IMR-90 (cell line): ENCODE results near the gene MLLT1.

Experiments used
- CEBPB ChIP-seq: IDR thresholded peaks from 2 replicates; pipeline ENCODE4 v1.6.1; 2012; ENCODE audit warnings: low read depth, low read length, improper control_type of control experiment
- FOS ChIP-seq: fragments of 150-350 bp; IDR thresholded peaks from 2 replicates; pipeline ENCODE4 v1.6.1; 2016; ENCODE audit warnings: low read depth, low read length
- MAFK ChIP-seq: IDR thresholded peaks from 2 replicates; pipeline ENCODE4 v1.6.1; 2012; ENCODE audit warnings: low read depth, low read length, improper control_type of control experiment
- NFE2L2 ChIP-seq: fragments of 150-350 bp; IDR thresholded peaks from 2 replicates; pipeline ENCODE4 v1.6.1; 2016; ENCODE audit warnings: low read depth, mild to moderate bottlenecking, low read length
- POLR2A ChIP-seq: IDR thresholded peaks from 2 replicates; pipeline ENCODE4 v1.6.1; 2012; ENCODE audit warnings: mild to moderate bottlenecking, low read depth, low read length
- RAD21 ChIP-seq: IDR thresholded peaks from 2 replicates; pipeline ENCODE4 v1.6.1; 2012; ENCODE audit warnings: low read length, improper control_type of control experiment
- RFX5 ChIP-seq: IDR thresholded peaks from 2 replicates; pipeline ENCODE4 v1.8.0; 2012; ENCODE audit warnings: low read depth, mild to moderate bottlenecking, low read length, moderate library complexity
- SMC3 ChIP-seq: fragments of 150-350 bp; IDR thresholded peaks from 2 replicates; pipeline ENCODE4 v1.6.1; 2016; ENCODE audit warnings: low read depth, mild to moderate bottlenecking, antibody characterized with exemption, low read length, moderate library complexity
- TF ChIP-seq, protein P1 (sequence below): conservative IDR thresholded peaks from 2 replicates; pipeline ENCODE4 v1.5.1; 2012; ENCODE audit warnings: mild to moderate bottlenecking, low read depth, low read length, improper control_type of control experiment
- TF ChIP-seq, protein P2 (sequence below): fragments of 150-350 bp; IDR thresholded peaks from 2 replicates; pipeline ENCODE4 v1.6.1; 2017; ENCODE audit warnings: mild to moderate bottlenecking, antibody characterized with exemption, low read length, low read depth

DNA sequence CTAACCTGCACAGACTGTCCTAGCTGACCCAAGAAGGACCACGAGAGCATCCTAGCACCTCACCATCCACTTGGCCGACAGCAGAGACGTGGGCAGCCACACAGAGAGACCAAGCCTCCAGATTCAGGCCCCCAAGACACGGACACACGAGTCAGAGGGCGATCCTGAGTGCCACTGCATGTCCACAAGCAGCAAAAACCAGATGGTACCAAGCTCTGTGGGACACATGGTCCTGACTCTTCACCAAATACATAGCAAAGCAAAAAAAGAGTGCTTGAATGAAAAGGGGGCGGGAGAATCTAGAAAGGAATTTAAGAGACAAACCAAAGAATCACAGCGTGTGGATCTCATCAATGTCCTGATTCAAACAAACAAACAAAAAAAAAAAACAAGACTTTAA is 45.2 kb downstream of the MLLT1 start:
- TF ChIP-seq RAD21 (no peak), FOS (no peak), NFE2L2 (no peak), SMC3 (no peak), CEBPB (no peak), POLR2A (no peak), MAFK (no peak), RFX5 (no peak)
- TF ChIP-seq, protein P1, sequence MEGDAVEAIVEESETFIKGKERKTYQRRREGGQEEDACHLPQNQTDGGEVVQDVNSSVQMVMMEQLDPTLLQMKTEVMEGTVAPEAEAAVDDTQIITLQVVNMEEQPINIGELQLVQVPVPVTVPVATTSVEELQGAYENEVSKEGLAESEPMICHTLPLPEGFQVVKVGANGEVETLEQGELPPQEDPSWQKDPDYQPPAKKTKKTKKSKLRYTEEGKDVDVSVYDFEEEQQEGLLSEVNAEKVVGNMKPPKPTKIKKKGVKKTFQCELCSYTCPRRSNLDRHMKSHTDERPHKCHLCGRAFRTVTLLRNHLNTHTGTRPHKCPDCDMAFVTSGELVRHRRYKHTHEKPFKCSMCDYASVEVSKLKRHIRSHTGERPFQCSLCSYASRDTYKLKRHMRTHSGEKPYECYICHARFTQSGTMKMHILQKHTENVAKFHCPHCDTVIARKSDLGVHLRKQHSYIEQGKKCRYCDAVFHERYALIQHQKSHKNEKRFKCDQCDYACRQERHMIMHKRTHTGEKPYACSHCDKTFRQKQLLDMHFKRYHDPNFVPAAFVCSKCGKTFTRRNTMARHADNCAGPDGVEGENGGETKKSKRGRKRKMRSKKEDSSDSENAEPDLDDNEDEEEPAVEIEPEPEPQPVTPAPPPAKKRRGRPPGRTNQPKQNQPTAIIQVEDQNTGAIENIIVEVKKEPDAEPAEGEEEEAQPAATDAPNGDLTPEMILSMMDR: no peak
- TF ChIP-seq, protein P2, sequence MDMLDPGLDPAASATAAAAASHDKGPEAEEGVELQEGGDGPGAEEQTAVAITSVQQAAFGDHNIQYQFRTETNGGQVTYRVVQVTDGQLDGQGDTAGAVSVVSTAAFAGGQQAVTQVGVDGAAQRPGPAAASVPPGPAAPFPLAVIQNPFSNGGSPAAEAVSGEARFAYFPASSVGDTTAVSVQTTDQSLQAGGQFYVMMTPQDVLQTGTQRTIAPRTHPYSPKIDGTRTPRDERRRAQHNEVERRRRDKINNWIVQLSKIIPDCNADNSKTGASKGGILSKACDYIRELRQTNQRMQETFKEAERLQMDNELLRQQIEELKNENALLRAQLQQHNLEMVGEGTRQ: no peak
